MCF 10A (cell line): Measurements from ENCODE around the gene OPALIN. TPM values are rescaled to one million over a fixed set of nuclear protein-coding genes. Genes with fewer than 3 reads are reported as not detected.
A peak's percentile ranks its signal among the peaks of the same experiment; 100 is the strongest.

Experiments
- BruUV-seq: library from RNA; stranded (reverse); fragments of 400-500 nt; replicated peaks from 2 replicates; lab custom pipeline; 2021; lab: Mats Ljungman, UMichigan
- CTCF ChIA-PET: fragments of 300-600 bp; sonication (Branson Sonifier 250); formaldehyde crosslinking; extraction: SDS; loops from one replicate; lab custom pipeline; 2021; ENCODE audit warnings: antibody characterized with exemption, inconsistent platforms; lab: Yijun Ruan, JAX
- POLR2A ChIA-PET: fragments of 300-600, 350-650 bp; sonication (Branson Sonifier 250); formaldehyde crosslinking; extraction: SDS; loops from one replicate; lab custom pipeline; 2020; ENCODE audit warnings: antibody characterized with exemption, inconsistent platforms; lab: Yijun Ruan, JAX
- DNase-seq: peaks from one replicate; pipeline ENCODE4 v3.0.0-alpha.2; 2018; ENCODE audit not compliant: unreplicated experiment
- H3K27ac Mint-ChIP-seq: one replicate; pipeline ENCODE4 v1.8.0; 2022; ENCODE audit warnings: mild to moderate bottlenecking, low read depth, mixed read lengths; ENCODE audit not compliant: unreplicated experiment
- H3K27me3 Mint-ChIP-seq: one replicate; pipeline ENCODE4 v1.8.0; 2022; ENCODE audit warnings: mixed read lengths; ENCODE audit not compliant: insufficient read depth, unreplicated experiment
- H3K36me3 Mint-ChIP-seq: one replicate; pipeline ENCODE4 v1.8.0; 2022; ENCODE audit warnings: mild to moderate bottlenecking, moderate library complexity, mixed read lengths; ENCODE audit not compliant: insufficient read depth, unreplicated experiment
- H3K4me1 Mint-ChIP-seq: one replicate; pipeline ENCODE4 v1.8.0; 2022; ENCODE audit warnings: mixed read lengths; ENCODE audit not compliant: insufficient read depth, unreplicated experiment
- H3K4me3 Mint-ChIP-seq: one replicate; pipeline ENCODE4 v1.8.0; 2022; ENCODE audit warnings: mild to moderate bottlenecking, moderate library complexity, mixed read lengths; ENCODE audit not compliant: unreplicated experiment
- H3K9me3 Mint-ChIP-seq: one replicate; pipeline ENCODE4 v1.8.0; 2022; ENCODE audit warnings: mixed read lengths; ENCODE audit not compliant: unreplicated experiment
- CTCF ChIP-seq: fragments of 200-600 bp; IDR thresholded peaks from one replicate; pipeline ENCODE4 v1.8.0; 2022; ENCODE audit warnings: antibody characterized with exemption, mild to moderate bottlenecking; ENCODE audit not compliant: unreplicated experiment
- intact Hi-C: fragments of 100-400 bp; cut with micrococcal nuclease; formaldehyde crosslinking; loops from 2 replicates; pipeline ENCODE4 v1.14.1; 2022
- total RNA-seq: library from RNA; stranded (reverse); gene quantifications from 2 replicates; pipeline ENCODE4 v1.2.3, GENCODE V29; 2022

The OPALIN gene
- total RNA-seq, 1 experiment from 2014 or later = not detected

GRCh38 chr10:96395931-96396877 is 37.4 kb upstream of the OPALIN start:
- peak; percentile 65 for DNase-seq
- TF ChIP-seq CTCF = peak; percentile 76
- no peaks in the 10 kb centered on the region for H3K9me3 Mint-ChIP-seq
- intact Hi-C loops = loop anchor here (1.0 to 10.0 kb wide), 5 partner anchors 115 to 819 kb away; no protein-coding TSS in a partner anchor
- no peaks in the 10 kb centered on the region for H3K36me3 Mint-ChIP-seq
- ChIA-PET POLR2A (interaction anchor here (0.7 kb wide), 1 partner anchor 143 kb away, joined by 3 read pairs; no protein-coding TSS in a partner anchor), CTCF (interaction anchor here (0.5 to 10.3 kb wide), 43 partner anchors 10 to 849 kb away, joined by 3 to 73 read pairs (median 4); partner anchors contain the start of gene TLL2)
- H3K27ac Mint-ChIP-seq = no peak overlapping the region
- no peak overlapping the region for H3K4me3 Mint-ChIP-seq
- H3K4me1 Mint-ChIP-seq = no peaks in the 10 kb centered on the region
- no TSS peak for BruUV-seq
- H3K27me3 Mint-ChIP-seq = peaks cover 71% of the 10 kb centered on the region

GRCh38 chr10:96390460-96390864 is 31.7 kb upstream of the OPALIN start:
- no peak overlapping the region for H3K27ac Mint-ChIP-seq

GRCh38 chr10:96389785-96390184 is 31.0 kb upstream of the OPALIN start:
- ChIA-PET CTCF (interaction anchor here (0.7 to 10.3 kb wide), 4 partner anchors 14 to 24 kb away, joined by 3 to 72 read pairs (median 4); no protein-coding TSS in a partner anchor), POLR2A (interaction anchor here (0.7 kb wide), 1 partner anchor 80 kb away, joined by 3 read pairs; no protein-coding TSS in a partner anchor)
- Mint-ChIP-seq H3K4me1 (no peaks in the 10 kb centered on the region), H3K27me3 (peaks cover 63% of the 10 kb centered on the region), H3K4me3 (no peak overlapping the region), H3K27ac (no peak overlapping the region), H3K36me3 (no peaks in the 10 kb centered on the region), H3K9me3 (no peaks in the 10 kb centered on the region)
- intact Hi-C loops = loop anchor here (10.0 kb wide), 2 partner anchors 375 to 825 kb away; no protein-coding TSS in a partner anchor
- no peak for DNase-seq
- TF ChIP-seq CTCF = no peak
- no TSS peak for BruUV-seq

More at GRCh38 chr10:96390460-96390864, 31.7 kb upstream of the OPALIN start:
- H3K4me3 Mint-ChIP-seq = no peak overlapping the region
- ChIA-PET POLR2A (interaction anchor here (0.7 kb wide), 1 partner anchor 79 kb away, joined by 3 read pairs; no protein-coding TSS in a partner anchor), CTCF (interaction anchor here (0.7 to 10.3 kb wide), 5 partner anchors 15 to 123 kb away, joined by 3 to 72 read pairs (median 5); partner anchors contain the start of gene TLL2)
- TF ChIP-seq CTCF = no peak
- peaks cover 70% of the 10 kb centered on the region for H3K27me3 Mint-ChIP-seq
- H3K4me1 Mint-ChIP-seq = no peaks in the 10 kb centered on the region
- H3K9me3 Mint-ChIP-seq = no peaks in the 10 kb centered on the region
- intact Hi-C loops = loop anchor here (10.0 kb wide), 2 partner anchors 374 to 824 kb away; no protein-coding TSS in a partner anchor
- H3K36me3 Mint-ChIP-seq = no peaks in the 10 kb centered on the region
- no TSS peak for BruUV-seq
- peak; percentile 63 for DNase-seq

- Mint-ChIP-seq H3K4me1 (no peaks in the 10 kb centered on the region), H3K4me3 (no peak overlapping the region), H3K36me3 (no peaks in the 10 kb centered on the region), H3K27me3 (peaks cover 41% of the 10 kb centered on the region), H3K9me3 (no peaks in the 10 kb centered on the region), H3K27ac (no peak overlapping the region)
- ChIA-PET POLR2A (no interaction called here), CTCF (interaction anchor here (3.3 to 3.6 kb wide), 2 partner anchors 8 to 12 kb away, joined by 26 to 35 read pairs; no protein-coding TSS in a partner anchor)
- DNase-seq = no peak
- BruUV-seq = no TSS peak
- intact Hi-C loops = no loop called here
- TF ChIP-seq CTCF = no peak
These were observed 28.8 kb upstream of the OPALIN start for GRCh38 chr10:96387601-96388000.
